Activated CD4-positive, alpha-beta T cell treated with anti-CD3 and anti-CD28 coated beads, Interleukin-2, amount 10 ng/mL, durations not matched to agents 24 days and 14 days (primary cell): ENCODE data around the gene FOXK1. TPM values are rescaled to one million over a fixed set of nuclear protein-coding genes. Genes with fewer than 3 reads are reported as not detected.

Source experiments
- DNase-seq: peaks from one replicate; pipeline ENCODE4 v3.0.0; 2022
- H3K27ac Mint-ChIP-seq: one replicate; pipeline ENCODE4 v1.8.0; 2022; ENCODE audit warnings: mild to moderate bottlenecking, mixed read lengths
- H3K27me3 Mint-ChIP-seq: one replicate; pipeline ENCODE4 v1.8.0; 2022; ENCODE audit warnings: mixed read lengths
- H3K36me3 Mint-ChIP-seq: one replicate; pipeline ENCODE4 v1.8.0; 2022; ENCODE audit warnings: low read depth, mild to moderate bottlenecking, mixed read lengths
- H3K4me1 Mint-ChIP-seq: one replicate; pipeline ENCODE4 v1.8.0; 2021; ENCODE audit warnings: mixed read lengths
- H3K4me3 Mint-ChIP-seq: one replicate; pipeline ENCODE4 v1.8.0; 2022; ENCODE audit warnings: mild to moderate bottlenecking, moderate library complexity, mixed read lengths
- H3K9me3 Mint-ChIP-seq: one replicate; pipeline ENCODE4 v1.8.0; 2021; ENCODE audit warnings: mixed read lengths
- intact Hi-C: fragments of 100-400 bp; cut with micrococcal nuclease; formaldehyde crosslinking; loops from one replicate; pipeline ENCODE4 v1.15.1; 2023
- total RNA-seq: library from RNA; stranded (reverse); gene quantifications from 2 replicates; pipeline ENCODE4 v1.2.3, GENCODE V29; 2022

FOXK1 gene
- total RNA-seq, 1 donor from 2014 or later = 36.6 TPM

DNA sequence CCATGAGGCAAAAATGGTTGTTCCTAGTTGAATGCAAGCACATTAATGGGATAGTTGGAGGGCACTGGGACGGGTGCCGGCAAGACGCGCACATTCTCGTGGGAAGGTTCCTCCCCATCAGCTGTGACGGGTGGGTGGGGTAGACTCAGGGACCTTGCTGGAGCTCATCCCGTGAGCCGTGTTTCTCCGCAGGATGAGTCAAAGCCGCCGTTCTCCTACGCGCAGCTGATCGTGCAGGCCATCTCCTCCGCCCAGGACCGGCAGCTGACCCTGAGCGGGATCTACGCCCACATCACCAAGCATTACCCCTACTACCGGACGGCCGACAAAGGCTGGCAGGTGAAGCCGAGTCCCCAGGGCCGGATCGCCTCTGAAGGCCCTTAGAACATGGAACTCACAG lies 73.0 kb downstream of the FOXK1 start:
- H3K36me3 Mint-ChIP-seq = peaks cover 25% of the 10 kb centered on the region
- H3K4me3 Mint-ChIP-seq = no peak overlapping the region
- H3K27ac Mint-ChIP-seq = no peak overlapping the region
- intact Hi-C loops = loop anchor here (2.0 kb wide), 1 partner anchor 70 kb away; no protein-coding TSS in a partner anchor
- H3K9me3 Mint-ChIP-seq = no peaks in the 10 kb centered on the region
- H3K27me3 Mint-ChIP-seq = no peaks in the 10 kb centered on the region
- DNase-seq = no peak
- peaks cover 8% of the 10 kb centered on the region for H3K4me1 Mint-ChIP-seq

GRCh38 chr7:4758111-4758510 lies 76.0 kb downstream of the FOXK1 start:
- H3K4me1 Mint-ChIP-seq = peaks cover 2% of the 10 kb centered on the region
- intact Hi-C loops = no loop called here
- no peak for DNase-seq
- H3K4me3 Mint-ChIP-seq = no peak overlapping the region
- H3K36me3 Mint-ChIP-seq = peaks cover 39% of the 10 kb centered on the region
- no peak overlapping the region for H3K27ac Mint-ChIP-seq
- H3K9me3 Mint-ChIP-seq = no peaks in the 10 kb centered on the region
- H3K27me3 Mint-ChIP-seq = no peaks in the 10 kb centered on the region

DNA sequence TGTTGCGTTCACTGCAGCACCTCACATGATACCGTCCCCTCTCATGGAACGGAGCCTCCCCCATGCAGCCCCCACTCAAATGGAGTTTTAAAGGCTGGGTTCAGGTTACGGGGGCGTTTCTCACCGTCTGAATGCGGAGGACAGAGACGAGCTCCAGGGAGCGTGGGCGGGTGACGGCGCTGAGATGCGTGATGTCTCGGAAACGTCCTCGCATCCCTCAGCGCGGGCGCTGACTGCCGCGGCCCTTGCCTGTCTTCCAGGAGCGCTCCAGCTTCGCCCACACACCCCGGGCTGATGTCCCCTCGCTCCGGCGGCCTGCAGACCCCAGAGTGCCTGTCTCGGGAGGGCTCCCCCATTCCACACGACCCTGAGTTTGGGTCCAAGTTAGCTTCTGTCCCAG lies 76.7 kb downstream of the FOXK1 start:
- Mint-ChIP-seq H3K9me3 (no peaks in the 10 kb centered on the region), H3K4me1 (no peaks in the 10 kb centered on the region)
- intact Hi-C loops = no loop called here

DNA sequence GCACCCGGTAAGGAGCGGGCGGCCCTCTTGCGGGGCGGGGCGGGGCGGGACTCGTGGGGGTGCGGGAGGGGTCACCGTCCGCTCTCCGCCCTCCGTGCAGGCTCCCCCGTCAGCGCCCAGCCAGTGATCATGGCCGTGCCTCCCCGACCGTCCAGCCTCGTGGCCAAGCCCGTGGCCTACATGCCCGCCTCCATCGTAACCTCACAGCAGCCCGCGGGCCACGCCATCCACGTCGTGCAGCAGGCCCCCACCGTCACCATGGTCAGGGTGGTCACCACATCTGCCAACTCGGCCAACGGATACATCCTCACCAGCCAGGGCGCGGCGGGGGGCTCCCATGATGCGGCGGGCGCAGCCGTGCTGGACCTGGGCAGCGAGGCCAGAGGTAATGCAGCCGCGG lies 77.1 kb downstream of the FOXK1 start:
- Mint-ChIP-seq H3K27ac (no peak overlapping the region), H3K27me3 (no peaks in the 10 kb centered on the region), H3K4me3 (no peak overlapping the region), H3K4me1 (no peaks in the 10 kb centered on the region), H3K9me3 (no peaks in the 10 kb centered on the region), H3K36me3 (peaks cover 42% of the 10 kb centered on the region)
- no peak for DNase-seq
- intact Hi-C loops = no loop called here

More for the DNA sequence above, 76.7 kb downstream of the FOXK1 start:
- H3K27me3 Mint-ChIP-seq = no peaks in the 10 kb centered on the region
- DNase-seq = no peak
- H3K4me3 Mint-ChIP-seq = no peak overlapping the region
- peaks cover 42% of the 10 kb centered on the region for H3K36me3 Mint-ChIP-seq
- H3K27ac Mint-ChIP-seq = no peak overlapping the region

DNA sequence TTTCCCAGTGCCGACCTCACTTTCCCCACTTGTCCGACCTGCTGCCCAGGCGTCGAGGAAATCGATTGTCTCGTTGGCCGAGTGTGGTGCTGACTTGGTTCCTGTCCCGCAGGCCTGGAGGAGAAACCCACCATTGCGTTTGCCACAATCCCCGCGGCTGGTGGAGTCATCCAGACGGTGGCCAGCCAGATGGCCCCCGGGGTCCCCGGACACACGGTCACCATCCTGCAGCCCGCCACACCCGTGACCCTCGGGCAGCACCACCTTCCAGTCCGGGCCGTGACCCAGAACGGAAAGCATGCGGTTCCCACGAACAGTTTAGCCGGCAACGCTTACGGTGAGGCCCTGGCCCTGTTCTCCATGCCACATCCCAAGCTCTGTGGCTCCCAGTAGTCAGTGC lies 78.9 kb downstream of the FOXK1 start:
- Mint-ChIP-seq H3K27ac (no peak overlapping the region), H3K4me1 (no peaks in the 10 kb centered on the region), H3K4me3 (no peak overlapping the region), H3K27me3 (no peaks in the 10 kb centered on the region), H3K36me3 (peaks cover 31% of the 10 kb centered on the region), H3K9me3 (no peaks in the 10 kb centered on the region)
- intact Hi-C loops = no loop called here
- DNase-seq = no peak

DNA sequence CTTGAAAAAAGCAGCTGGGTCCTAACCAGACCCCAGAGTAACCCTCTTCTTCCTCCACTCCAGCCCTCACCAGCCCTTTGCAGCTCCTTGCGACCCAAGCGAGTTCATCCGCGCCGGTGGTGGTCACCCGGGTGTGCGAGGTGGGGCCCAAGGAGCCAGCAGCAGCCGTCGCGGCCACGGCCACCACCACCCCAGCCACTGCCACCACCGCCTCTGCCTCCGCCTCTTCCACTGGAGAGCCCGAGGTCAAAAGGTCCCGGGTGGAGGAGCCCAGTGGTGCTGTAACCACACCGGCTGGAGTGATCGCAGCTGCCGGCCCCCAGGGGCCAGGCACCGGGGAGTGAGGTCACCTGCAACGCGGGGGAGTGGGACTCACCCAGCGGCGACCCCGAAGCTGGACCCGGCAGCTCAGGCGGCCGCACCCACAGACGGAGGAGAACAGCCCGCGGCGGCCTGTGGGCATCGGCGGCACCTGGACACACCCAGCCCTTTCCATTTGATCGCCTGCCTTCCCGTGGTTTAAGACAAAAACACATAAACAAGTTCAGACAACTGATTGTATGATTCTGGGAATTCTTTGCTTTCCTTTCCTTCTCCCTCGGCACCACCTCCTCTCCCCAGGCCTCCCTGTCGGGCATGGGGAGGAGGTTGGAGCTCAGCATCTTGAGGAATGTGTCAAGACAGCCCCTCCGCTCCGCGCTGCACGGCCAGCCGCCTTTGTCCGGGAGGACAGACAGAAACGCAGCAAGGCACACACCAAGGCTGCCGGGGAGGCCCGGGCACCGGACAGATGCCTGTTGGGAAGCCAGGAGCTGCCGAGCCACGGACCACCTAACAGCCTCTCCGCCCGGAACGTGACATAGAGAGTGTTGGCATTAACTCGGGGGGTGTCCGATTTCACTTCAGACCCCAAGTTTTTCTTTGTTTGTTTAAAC lies 80.3 kb downstream of the FOXK1 start:
- Mint-ChIP-seq H3K36me3 (peaks cover 26% of the 10 kb centered on the region), H3K27me3 (no peaks in the 10 kb centered on the region), H3K4me3 (no peak overlapping the region), H3K9me3 (no peaks in the 10 kb centered on the region), H3K27ac (peak overlapping the region; percentile 48), H3K4me1 (no peaks in the 10 kb centered on the region)
- no peak for DNase-seq
- intact Hi-C loops = no loop called here

DNA sequence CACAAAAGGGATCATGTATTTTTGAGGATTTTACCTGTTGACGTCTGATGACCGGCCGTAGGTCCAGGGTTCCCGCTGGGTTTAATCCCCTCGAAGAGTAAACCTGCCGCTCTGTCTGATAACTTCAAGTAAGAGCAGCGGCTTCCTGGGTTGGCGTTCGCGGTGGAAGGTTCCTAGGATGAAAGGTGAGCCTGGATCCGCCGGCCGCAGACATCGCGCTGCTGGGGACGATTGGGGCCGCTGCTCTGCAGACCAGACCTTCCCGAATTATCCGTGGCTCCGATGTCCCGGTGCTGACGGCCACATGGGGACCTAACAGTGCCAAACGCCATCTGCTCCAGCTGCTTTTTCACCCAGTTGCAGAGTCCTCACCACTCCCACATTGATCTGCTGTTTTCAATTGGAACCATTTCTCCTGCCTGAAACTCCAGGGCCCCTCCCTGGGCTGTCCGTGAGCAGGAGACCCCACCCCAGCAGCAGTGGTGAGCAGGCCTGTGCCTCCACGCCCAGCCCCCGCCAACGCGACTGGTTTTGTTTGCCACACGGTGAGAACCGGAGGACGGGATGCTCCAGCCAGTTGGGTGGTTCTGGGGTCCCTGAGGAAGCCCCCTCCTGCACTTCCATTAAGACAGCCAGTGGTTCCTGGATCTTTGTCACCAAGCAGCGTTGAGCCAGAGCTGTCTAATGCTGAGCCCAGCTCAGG lies 81.1 kb downstream of the FOXK1 start:
- intact Hi-C loops = no loop called here
- H3K27ac Mint-ChIP-seq = no peak overlapping the region
- H3K27me3 Mint-ChIP-seq = no peaks in the 10 kb centered on the region
- H3K4me1 Mint-ChIP-seq = no peaks in the 10 kb centered on the region
- H3K9me3 Mint-ChIP-seq = no peaks in the 10 kb centered on the region
- peaks cover 26% of the 10 kb centered on the region for H3K36me3 Mint-ChIP-seq
- no peak overlapping the region for H3K4me3 Mint-ChIP-seq
- no peak for DNase-seq

- Mint-ChIP-seq H3K27me3 (no peaks in the 10 kb centered on the region), H3K4me3 (no peak overlapping the region), H3K27ac (no peak overlapping the region), H3K9me3 (no peaks in the 10 kb centered on the region), H3K4me1 (no peaks in the 10 kb centered on the region), H3K36me3 (peaks cover 26% of the 10 kb centered on the region)
- intact Hi-C loops = no loop called here
- DNase-seq = no peak
These were observed 81.7 kb downstream of the FOXK1 start for GRCh38 chr7:4763794-4764185.

GRCh38 chr7:4764402-4765007 lies 82.4 kb downstream of the FOXK1 start:
- Mint-ChIP-seq H3K27me3 (no peaks in the 10 kb centered on the region), H3K27ac (no peak overlapping the region), H3K4me1 (no peaks in the 10 kb centered on the region), H3K9me3 (no peaks in the 10 kb centered on the region), H3K4me3 (no peak overlapping the region), H3K36me3 (peaks cover 26% of the 10 kb centered on the region)
- intact Hi-C loops = no loop called here
- no peak for DNase-seq

DNA sequence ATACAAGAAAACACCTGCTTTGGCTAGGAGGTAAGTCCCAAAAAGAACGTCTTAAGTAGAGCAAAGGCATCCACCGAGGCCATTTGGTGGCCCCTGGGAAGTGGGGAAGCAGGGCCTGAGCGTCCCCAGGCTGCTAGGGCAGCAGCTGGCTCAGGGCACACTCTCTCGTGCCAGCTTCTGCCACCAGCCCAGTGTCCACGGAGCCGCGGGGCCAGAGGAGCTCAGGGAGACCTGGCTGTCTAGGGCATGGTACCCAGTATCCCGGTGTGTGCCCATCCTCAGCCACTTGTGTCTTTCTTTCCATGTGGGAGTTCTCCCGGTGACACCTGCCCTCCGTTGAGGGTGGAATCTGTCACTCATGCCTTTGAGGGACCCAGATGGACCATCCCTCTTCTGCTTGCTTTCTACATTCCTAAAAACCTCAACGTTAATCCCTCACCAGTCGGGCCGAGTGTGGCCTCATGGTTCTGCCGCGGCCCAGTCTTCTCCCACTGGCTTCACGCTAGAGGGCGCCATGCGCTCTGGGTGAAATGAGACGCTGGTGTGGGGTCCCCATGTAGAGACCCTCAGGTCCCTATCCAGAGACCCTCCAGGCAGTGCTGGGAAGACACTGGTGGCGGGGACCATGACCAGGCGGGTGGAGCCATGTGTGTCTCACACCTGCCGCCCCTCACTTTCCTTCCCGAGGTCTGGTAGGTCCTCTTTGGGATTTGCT lies 83.8 kb downstream of the FOXK1 start:
- Mint-ChIP-seq H3K4me3 (no peak overlapping the region), H3K27me3 (no peaks in the 10 kb centered on the region), H3K36me3 (peaks cover 17% of the 10 kb centered on the region), H3K27ac (no peak overlapping the region), H3K4me1 (no peaks in the 10 kb centered on the region), H3K9me3 (no peaks in the 10 kb centered on the region)
- DNase-seq = no peak
- intact Hi-C loops = no loop called here

GRCh38 chr7:4766666-4767519 lies 84.8 kb downstream of the FOXK1 start:
- Mint-ChIP-seq H3K36me3 (peaks cover 9% of the 10 kb centered on the region), H3K27ac (no peak overlapping the region), H3K4me1 (no peaks in the 10 kb centered on the region), H3K4me3 (no peak overlapping the region), H3K27me3 (no peaks in the 10 kb centered on the region), H3K9me3 (no peaks in the 10 kb centered on the region)
- no peak for DNase-seq
- intact Hi-C loops = no loop called here

DNA sequence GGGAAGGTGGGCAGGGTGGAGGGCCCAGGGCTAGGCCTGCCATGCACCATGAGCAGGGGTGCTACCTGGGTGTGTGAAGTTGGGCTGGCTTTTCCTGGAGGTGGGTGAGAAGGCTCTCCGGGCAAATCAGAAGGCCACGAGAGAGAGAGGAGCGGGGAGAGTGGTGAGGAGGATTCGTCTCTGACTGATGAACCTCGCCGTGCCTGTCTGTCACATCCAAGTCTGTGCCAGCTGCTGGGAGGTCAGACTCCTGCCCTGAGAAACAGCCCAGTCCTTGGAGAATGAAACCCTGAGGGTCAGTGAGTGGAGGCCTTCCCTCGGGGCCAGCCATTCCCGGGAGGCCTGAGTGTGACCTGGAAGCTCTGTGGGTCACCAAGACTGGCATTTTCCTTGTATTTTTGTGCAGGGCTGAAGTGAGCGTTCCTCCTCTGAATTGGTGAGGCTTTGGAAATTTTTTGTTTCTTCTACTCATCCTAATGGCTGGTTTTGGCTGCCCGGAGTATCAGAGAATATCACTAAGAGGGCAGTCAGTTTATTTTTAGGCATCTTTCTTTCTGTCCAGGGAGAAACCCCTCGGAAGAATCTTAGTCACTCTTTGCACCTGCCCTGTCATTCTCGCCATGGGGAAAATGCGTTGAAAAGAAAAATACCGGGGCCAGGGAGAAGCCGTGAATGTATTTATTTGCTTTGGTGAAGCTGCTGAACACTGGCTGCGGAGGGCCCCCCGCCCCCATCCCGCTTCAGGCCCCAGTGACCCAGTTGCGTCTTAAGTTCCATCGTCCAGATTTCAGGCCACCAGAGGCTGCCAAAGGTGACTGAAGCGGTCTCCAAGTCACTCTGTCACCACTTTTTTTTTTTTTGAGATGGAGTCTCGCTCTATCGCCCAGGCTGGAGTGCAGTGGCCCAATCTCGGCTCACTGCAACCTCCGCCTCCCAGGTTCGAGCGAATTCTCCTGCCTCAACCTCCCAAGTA lies 86.8 kb downstream of the FOXK1 start:
- intact Hi-C loops = no loop called here
- no peak for DNase-seq
- no peaks in the 10 kb centered on the region for H3K27me3 Mint-ChIP-seq
- H3K27ac Mint-ChIP-seq = no peak overlapping the region
- H3K4me3 Mint-ChIP-seq = no peak overlapping the region
- H3K36me3 Mint-ChIP-seq = peaks cover 2% of the 10 kb centered on the region
- H3K9me3 Mint-ChIP-seq = no peaks in the 10 kb centered on the region
- H3K4me1 Mint-ChIP-seq = peaks cover 3% of the 10 kb centered on the region
